HEK293T (cell line): ENCODE data around the gene PPP1R3A.

Experiments used
- CTCF ChIA-PET: fragments of 350-600 bp; formaldehyde crosslinking; extraction: SDS; loops from one replicate; lab custom pipeline; 2021; ENCODE audit warnings: antibody characterized with exemption, inconsistent platforms; lab: Yijun Ruan, JAX
- POLR2A ChIA-PET: fragments of 350-600 bp; formaldehyde crosslinking; extraction: SDS; loops from one replicate; lab custom pipeline; 2020; ENCODE audit warnings: antibody characterized with exemption, inconsistent platforms; lab: Yijun Ruan, JAX
- DNase-seq: peaks from one replicate; pipeline ENCODE4 v3.0.0; 2012; ENCODE audit warnings: mixed read lengths; ENCODE audit errors: extremely low spot score
- ARNT ChIP-seq: fragments of 450-650 bp; IDR thresholded peaks from 2 replicates; pipeline ENCODE4 v1.6.1; 2017; ENCODE audit warnings: mild to moderate bottlenecking
- BHLHE40 ChIP-seq: fragments of 450-650 bp; IDR thresholded peaks from 2 replicates; pipeline ENCODE4 v1.6.1; 2016; ENCODE audit warnings: mild to moderate bottlenecking, moderate library complexity, borderline replicate concordance
- CTBP1 ChIP-seq: fragments of 450-650 bp; IDR thresholded peaks from 2 replicates; pipeline ENCODE4 v1.6.1; 2016; ENCODE audit warnings: borderline replicate concordance
- ELF4 ChIP-seq: fragments of 450-650 bp; IDR thresholded peaks from 2 replicates; pipeline ENCODE4 v1.6.1; 2017; ENCODE audit warnings: antibody characterized with exemption
- FOXA1 ChIP-seq: fragments of 450-650 bp; IDR thresholded peaks from 2 replicates; pipeline ENCODE4 v1.6.1; 2016; ENCODE audit warnings: mild to moderate bottlenecking
- FOXK2 ChIP-seq: fragments of 450-650 bp; IDR thresholded peaks from 2 replicates; pipeline ENCODE4 v1.6.1; 2016; ENCODE audit warnings: mild to moderate bottlenecking
- FOXM1 ChIP-seq: fragments of 450-650 bp; IDR thresholded peaks from 2 replicates; pipeline ENCODE4 v1.6.1; 2017; ENCODE audit warnings: mild to moderate bottlenecking, borderline replicate concordance
- HDGF ChIP-seq: fragments of 450-650 bp; IDR thresholded peaks from 2 replicates; pipeline ENCODE4 v1.6.1; 2017; ENCODE audit warnings: antibody characterized with exemption, borderline replicate concordance
- L3MBTL2 ChIP-seq: fragments of 450-650 bp; conservative IDR thresholded peaks from 2 replicates; pipeline ENCODE4 v1.6.1; 2016; ENCODE audit warnings: mild to moderate bottlenecking
- LEF1 ChIP-seq: fragments of 450-650 bp; IDR thresholded peaks from 2 replicates; pipeline ENCODE4 v1.6.1; 2017; ENCODE audit warnings: mild to moderate bottlenecking, borderline replicate concordance
- NFRKB ChIP-seq: fragments of 450-650 bp; IDR thresholded peaks from 2 replicates; pipeline ENCODE4 v1.6.1; 2016; ENCODE audit warnings: mild to moderate bottlenecking, moderate library complexity
- SP1 ChIP-seq: fragments of 450-650 bp; IDR thresholded peaks from 2 replicates; pipeline ENCODE4 v1.6.1; 2017
- SUZ12 ChIP-seq: fragments of 450-650 bp; IDR thresholded peaks from 2 replicates; pipeline ENCODE4 v1.6.1; 2016; ENCODE audit warnings: mild to moderate bottlenecking
- TARDBP ChIP-seq: fragments of 450-650 bp; IDR thresholded peaks from 2 replicates; pipeline ENCODE4 v1.6.1; 2016
- ZNF384 ChIP-seq: fragments of 450-650 bp; IDR thresholded peaks from 2 replicates; pipeline ENCODE4 v1.6.1; 2016
- TF ChIP-seq, protein P1 (sequence below): fragments of 450-650 bp; IDR thresholded peaks from 2 replicates; pipeline ENCODE4 v1.6.1; 2016

Gene PPP1R3A

DNA sequence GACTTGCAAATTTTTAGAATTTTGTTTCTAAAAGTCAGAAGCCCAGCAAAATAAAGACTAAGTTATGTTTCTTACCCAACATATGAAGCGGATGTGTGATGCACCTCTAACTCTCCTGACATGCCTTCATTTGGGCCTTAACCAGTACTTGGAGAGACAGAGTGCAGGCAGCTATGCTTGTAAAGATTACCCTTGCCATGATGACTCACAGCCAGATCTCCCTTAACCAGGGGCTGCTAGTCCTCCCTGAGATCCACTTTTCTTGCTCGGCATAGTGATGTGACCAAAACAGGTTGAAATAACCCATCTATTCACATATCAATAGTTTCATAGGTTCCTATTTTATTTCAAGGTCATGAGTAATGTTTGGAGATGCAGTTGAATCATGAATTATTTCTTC is 43.6 kb downstream of the PPP1R3A start:
- CTCF ChIA-PET = no interaction called here

DNA sequence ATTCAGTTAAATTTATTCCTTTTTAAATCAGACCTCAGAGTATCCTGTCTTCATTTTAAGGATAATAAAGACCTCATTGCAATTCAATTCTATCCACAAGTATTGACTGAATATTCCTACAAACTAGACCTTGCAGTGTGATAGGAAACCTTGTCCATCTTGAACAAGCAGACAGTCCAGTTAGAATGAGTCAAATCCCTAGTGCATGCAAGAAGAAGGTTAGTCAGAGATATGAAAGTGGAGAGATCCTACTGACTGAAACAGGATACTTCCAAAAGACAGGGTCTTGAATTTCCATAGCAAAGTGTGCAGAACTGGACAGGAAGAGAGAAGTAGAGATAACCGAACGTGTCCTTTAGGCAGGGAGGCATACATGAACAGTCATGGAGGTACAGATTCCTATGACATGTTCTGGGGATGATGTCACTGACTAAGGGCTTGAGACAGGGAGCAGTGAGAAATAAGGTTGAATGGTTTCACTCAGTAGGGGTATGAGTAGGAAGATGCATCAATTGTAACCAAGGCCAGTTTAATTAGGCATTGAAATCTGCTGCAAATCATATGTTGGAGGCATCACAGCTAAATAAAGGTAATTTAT is 45.2 kb downstream of the PPP1R3A start:
- DNase-seq = no peak
- no peak for TF ChIP-seq BHLHE40
- no peak for TF ChIP-seq L3MBTL2
- TF ChIP-seq NFRKB = no peak
- no peak for TF ChIP-seq CTBP1
- TF ChIP-seq FOXA1 = no peak
- TF ChIP-seq, protein P1, sequence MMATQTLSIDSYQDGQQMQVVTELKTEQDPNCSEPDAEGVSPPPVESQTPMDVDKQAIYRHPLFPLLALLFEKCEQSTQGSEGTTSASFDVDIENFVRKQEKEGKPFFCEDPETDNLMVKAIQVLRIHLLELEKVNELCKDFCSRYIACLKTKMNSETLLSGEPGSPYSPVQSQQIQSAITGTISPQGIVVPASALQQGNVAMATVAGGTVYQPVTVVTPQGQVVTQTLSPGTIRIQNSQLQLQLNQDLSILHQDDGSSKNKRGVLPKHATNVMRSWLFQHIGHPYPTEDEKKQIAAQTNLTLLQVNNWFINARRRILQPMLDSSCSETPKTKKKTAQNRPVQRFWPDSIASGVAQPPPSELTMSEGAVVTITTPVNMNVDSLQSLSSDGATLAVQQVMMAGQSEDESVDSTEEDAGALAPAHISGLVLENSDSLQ = no peak
- no peak for TF ChIP-seq TARDBP
- no peak for TF ChIP-seq SP1
- TF ChIP-seq ZNF384 = no peak
- no peak for TF ChIP-seq FOXK2
- CTCF ChIA-PET = no interaction called here
- POLR2A ChIA-PET = no interaction called here

More for the DNA sequence above, 43.6 kb downstream of the PPP1R3A start:
- TF ChIP-seq BHLHE40 (no peak), FOXM1 (no peak), LEF1 (no peak), FOXA1 (no peak), SUZ12 (no peak), ZNF384 (no peak), L3MBTL2 (no peak), SP1 (no peak), CTBP1 (no peak), ARNT (no peak), ELF4 (no peak), TARDBP (no peak)
- TF ChIP-seq, protein P1 = no peak
- POLR2A ChIA-PET = no interaction called here
- no peak for DNase-seq

DNA sequence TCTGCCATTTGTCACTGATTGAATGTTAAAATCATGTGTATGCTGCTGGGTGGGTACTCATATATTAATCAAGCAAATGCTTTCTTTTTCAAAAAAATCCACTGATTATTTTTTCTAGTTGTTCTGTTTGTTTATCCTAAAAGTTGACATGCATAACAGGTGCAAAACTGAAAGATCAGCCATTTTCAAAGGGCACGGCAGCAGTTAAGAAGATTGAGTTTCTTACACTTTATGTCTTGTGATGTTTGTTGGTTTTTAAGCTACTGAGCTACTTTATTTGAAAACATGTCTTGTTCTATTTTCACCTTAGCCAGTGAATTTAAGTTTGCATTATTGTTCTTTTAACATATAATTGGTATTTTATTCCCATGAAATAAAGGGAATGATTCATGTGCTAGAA is 45.8 kb downstream of the PPP1R3A start:
- CTCF ChIA-PET = no interaction called here
- POLR2A ChIA-PET = no interaction called here
- no peak for DNase-seq
- TF ChIP-seq CTBP1 = no peak
- no peak for TF ChIP-seq ARNT
- no peak for TF ChIP-seq FOXM1
- TF ChIP-seq NFRKB = no peak
- TF ChIP-seq SUZ12 = no peak
- TF ChIP-seq BHLHE40 = no peak
- no peak for TF ChIP-seq HDGF
- TF ChIP-seq FOXK2 = no peak
- no peak for TF ChIP-seq SP1
- TF ChIP-seq TARDBP = no peak
- no peak for TF ChIP-seq ZNF384
- no peak for TF ChIP-seq L3MBTL2
- TF ChIP-seq, protein P1 = no peak
- no peak for TF ChIP-seq LEF1

DNA sequence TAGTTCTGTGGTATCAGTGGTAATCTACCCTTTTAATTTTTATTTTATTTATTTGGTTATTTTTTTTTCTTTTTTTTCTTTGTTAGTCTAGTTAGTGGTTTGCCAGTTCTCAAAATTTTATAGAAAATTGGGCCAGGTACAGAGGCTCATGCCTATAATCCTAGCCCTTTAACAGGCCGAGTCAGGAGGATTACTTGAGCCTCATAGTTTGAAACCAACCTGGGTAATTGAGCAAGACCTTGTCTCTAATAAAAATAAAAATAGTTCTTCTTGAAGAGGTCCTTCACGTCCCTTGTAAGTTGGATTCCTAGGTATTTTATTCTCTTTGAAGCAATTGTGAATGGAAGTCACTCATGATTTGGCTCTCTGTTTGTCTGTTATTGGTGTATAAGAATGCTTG is 51.5 kb downstream of the PPP1R3A start:
- DNase-seq = no peak
- TF ChIP-seq ELF4 (no peak), HDGF (no peak), SUZ12 (no peak), L3MBTL2 (no peak), SP1 (no peak), TARDBP (no peak), LEF1 (no peak), NFRKB (no peak), CTBP1 (no peak), ZNF384 (no peak)
- ChIA-PET POLR2A (no interaction called here), CTCF (no interaction called here)

DNA sequence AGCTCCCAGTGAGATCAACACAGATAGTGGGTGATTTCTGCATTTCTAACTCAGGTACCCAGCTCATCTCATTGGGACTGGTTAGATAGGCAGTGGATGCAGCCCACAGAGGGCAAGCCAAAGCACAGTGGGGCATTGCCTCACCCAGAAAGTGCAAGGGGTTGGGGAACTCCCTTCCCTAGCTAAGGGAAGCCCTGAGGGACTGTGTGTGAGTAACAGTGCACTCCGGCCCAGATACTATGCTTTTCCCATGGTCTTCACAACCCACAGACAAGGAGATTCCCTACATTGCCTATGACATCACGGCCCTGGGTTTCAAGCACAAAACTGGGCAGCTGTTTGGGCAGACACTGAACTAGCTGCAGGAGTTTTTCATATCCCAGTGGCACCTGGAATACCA is 62.8 kb downstream of the PPP1R3A start:
- ChIA-PET POLR2A (no interaction called here), CTCF (interaction anchor here (1.3 kb wide), 1 partner anchor 10 kb away, joined by 4 read pairs; no protein-coding TSS in a partner anchor)
- no peak for TF ChIP-seq CTBP1
- no peak for TF ChIP-seq TARDBP
- no peak for TF ChIP-seq NFRKB
- no peak for TF ChIP-seq FOXM1
- no peak for TF ChIP-seq SP1
- no peak for TF ChIP-seq L3MBTL2
- no peak for TF ChIP-seq ELF4
- TF ChIP-seq FOXK2 = no peak
- DNase-seq = no peak

DNA sequence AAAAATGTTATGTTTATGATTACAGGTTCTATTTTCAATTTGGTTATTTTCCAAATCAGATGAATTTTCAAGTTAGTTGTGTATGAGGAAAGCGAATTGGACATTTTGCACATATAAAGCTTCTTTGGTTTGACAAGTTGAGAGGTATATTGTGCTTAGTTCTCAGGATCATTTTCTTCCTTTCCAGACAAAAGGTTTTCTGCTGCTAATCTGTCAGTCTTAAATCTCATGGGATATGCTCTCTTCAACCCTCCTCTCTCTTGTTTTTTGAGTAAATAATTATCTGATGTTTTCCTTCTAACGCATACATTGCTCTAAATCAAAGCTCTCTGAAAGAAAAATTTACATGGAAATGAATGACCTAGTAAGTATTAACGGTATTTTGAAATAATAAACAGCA is 77.9 kb downstream of the PPP1R3A start:
- CTCF ChIA-PET = no interaction called here
- POLR2A ChIA-PET = no interaction called here
- TF ChIP-seq FOXA1 (no peak), ELF4 (no peak), FOXM1 (no peak), TARDBP (no peak), FOXK2 (no peak), L3MBTL2 (no peak), ZNF384 (no peak), SUZ12 (no peak), NFRKB (no peak), CTBP1 (no peak), HDGF (no peak), LEF1 (no peak)
- no peak for DNase-seq
